Sciatic nerve (tissue), 2 donors: ENCODE measurements around the gene ORM1. TPM values are rescaled to one million over a fixed set of nuclear protein-coding genes. Genes with fewer than 3 reads are reported as not detected.

Experiments used
- ATAC-seq: fragments of 200-7000 bp; cut with Tn5 transposase; one replicate; pipeline ENCODE4 v1.9.1; 2020; ENCODE audit warnings: mild to moderate bottlenecking, moderate library complexity
- DNase-seq: peaks from one replicate; pipeline ENCODE4 v3.0.0-alpha.2; 2020; ENCODE audit warnings: low spot score
- intact Hi-C: fragments of 100-400 bp; cut with DNase I; formaldehyde crosslinking; loops from one replicate; pipeline ENCODE4 v1.14.2; 2022
- total RNA-seq: library from RNA; stranded (reverse); fragmentation: NEBNext Ultra II Directional; extraction: Animal tissue kit (Norgen Biotek cat#: 25700); gene quantifications from one replicate; pipeline ENCODE4 v1.2.1, GENCODE V29; 2021
- donor health status: DM: no; HTN: no; CAD: no.
- donor health status: DM: no; HTN: no; CAD: no.

ORM1 gene
- total RNA-seq, 1 donor from 2014 or later, result 0.76 TPM

DNA sequence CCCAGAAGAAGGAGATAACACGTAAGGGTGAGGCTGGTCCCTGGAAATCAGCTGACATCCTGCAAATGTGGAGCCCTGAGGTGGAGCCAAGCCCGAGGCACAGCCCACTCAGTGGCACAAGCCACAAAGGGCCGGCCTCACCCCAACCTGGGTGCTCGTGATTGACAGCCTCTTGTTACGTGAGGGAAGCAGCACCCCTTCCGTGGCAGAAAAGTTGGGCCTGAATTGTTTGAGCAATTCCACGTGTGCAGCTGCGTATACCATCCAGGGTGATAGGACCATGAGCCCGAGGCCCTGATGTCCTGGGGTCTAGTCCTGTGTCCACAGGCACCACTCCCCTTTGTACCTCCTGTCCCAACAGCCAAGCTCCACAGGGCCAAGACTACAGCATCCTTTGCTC is 11.6 kb downstream of the ORM1 start:
- ATAC-seq (no peak), DNase-seq (no peak)
- intact Hi-C loops, result no loop called here

DNA sequence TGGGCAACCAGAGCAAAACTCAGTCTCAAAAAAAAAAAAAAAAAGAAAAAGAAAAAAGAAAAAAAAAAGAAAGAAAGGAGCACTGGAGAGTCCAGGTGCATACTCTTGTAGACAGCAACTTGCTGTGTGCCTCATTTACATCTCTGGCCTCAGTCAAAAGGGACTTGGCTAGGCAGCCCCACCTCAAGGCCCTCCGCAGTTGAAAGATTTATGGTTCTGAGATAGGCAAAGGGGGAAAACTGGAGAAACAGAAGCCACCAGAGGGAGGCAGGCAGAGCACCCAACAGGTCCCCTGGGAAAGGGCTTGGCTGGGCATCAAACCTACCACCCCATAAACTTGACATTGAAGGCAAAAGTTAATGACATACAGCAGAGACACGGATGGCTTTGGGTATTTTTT is 12.8 kb downstream of the ORM1 start:
- no peak for ATAC-seq
- DNase-seq, result no peak
- intact Hi-C loops, result no loop called here

DNA sequence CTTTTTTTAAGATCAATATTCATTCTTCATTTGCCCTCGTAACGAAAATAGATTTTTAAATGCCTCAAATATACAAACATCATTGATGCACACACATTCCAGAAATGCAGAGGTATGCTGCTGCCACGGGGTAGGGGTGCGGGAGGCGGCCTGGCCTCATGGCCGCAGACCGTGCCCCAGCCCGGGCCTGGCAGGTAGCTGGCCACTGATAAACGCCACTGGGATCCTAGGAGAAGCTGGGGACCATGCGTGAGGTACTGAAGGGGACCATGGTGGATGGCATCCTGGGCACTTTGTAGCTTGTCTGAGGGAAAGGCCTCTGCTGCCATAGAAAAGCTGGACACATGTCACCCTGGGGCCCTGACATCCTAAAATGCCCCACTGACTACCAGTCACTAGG is 13.3 kb downstream of the ORM1 start:
- no peak for ATAC-seq
- intact Hi-C loops, result no loop called here
- DNase-seq, result no peak

DNA sequence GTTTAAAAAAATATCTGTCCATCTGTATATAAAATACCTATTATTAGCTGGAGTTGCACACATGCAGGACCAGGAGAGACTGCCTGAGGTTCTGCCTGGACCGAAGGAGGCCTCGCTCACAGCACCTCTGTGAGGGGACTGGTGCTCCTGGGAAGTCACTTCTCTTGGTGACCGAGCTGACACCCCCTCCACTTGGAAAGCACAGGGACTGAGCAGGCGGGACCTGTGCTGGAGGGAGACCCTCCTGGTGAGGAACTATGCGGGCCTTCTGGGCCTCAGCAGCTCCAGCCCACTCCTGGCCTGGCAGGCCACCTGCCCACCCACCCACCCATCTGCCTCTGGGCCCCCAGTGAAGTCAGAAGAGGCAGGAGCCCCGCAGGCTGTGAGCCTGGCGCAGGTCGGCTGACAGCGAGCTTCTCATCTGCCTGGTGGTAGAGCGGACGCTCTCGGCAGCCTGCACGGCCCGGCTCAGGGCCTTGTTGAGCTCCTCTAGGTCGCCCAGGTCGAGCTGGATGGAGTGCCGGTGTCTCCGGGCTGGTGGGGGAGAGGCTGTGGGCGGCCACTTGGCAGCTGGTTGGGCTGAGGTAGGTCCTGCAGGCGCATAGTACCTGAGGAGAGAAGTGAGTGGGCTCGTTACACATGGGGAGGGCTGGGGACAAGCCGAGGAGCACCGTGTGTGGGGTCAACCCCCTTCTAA is 13.9 kb downstream of the ORM1 start:
- intact Hi-C loops, result no loop called here
- peak; percentile 6 for ATAC-seq
- DNase-seq, result no peak

DNA sequence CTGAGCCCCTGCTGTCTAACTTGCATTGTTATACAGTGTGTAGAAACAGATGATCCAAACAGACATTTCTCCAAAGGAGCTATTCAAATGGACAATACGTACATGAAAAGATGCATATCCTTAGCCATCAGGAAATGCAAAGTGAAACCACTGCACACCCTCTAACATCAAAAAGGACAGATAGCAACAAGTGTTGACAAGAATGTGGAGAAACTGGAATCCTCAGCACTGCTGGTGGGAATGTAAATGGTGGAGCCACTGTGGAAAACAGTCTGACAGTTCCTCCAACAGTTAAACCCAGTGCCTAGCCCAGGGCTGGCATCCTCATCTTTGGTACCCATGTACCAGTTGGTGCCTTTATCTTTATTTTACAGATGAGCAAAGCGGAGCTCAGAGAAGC is 15.3 kb downstream of the ORM1 start:
- intact Hi-C loops, result no loop called here

DNA sequence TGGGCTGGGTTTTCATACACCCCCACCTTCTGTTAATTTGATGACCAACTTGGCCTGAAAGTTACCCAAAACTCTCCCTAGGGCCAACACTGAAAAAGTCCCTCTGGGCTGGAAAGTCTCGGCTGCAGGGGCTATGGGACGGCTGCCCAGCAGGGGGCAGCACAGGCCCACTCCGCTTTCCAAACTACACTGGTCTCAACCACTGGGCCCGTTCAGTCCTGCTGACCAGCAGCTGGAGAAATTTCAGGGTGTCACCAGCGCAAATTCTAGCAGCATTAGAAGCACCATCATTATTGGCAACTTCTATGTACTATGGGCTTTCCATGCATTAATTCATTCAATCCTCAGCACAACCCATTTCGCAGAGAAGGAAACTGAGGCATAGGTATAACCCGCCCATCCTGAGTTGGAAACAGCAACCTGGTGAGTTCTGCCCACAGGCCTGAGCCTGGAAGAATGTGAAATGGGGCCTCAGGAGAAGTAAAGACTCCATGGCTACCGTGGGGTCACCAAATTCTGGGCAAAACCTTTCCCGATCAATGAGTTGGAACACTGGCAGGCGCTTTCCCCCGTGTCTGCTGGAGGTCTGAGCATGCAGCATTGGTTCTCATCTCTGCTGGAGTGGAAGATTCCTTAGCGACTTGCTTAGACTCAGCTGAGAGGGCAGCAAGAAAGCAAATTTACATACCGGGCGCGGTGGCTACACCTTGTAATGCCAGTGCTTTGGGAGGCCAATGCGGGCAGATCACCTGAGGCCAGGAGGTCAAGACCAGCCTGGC is 16.4 kb downstream of the ORM1 start:
- intact Hi-C loops, result no loop called here
- ATAC-seq, result peak; percentile 49
- DNase-seq, result no peak

More for the DNA sequence above, 15.3 kb downstream of the ORM1 start:
- DNase-seq (no peak), ATAC-seq (no peak)

DNA sequence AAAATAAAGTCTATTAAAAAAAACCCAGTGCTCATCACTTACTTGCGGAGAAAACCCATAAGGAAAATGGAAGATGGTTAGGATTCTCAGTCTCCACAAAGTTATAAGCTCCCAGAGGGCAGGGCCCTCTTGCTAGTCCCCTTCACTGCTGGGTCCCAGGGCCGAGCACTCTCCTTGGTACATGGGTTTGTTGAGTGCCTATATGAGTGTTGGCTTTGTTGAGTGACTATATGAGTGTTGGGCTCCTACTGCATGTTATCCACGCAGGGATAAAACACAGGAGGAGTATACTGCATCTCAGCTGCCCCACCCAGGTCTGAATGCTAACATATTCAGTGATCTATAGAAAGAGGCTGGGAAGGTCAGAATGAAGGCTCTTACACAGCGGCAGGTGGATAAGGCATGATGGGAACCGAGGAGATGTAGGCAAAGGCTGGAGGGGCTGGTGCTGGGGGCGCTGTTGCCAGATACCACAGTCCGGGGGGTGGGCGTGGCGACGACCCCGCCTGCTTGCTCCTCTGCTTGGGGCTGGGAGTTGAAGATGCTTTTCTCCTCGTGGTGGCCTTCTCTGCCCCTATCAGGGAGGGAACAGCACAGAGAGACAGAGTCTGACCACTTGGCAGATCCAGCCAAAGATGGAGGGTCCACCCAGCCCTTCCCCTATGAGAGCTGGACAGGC is 18.4 kb downstream of the ORM1 start:
- intact Hi-C loops, result no loop called here

DNA sequence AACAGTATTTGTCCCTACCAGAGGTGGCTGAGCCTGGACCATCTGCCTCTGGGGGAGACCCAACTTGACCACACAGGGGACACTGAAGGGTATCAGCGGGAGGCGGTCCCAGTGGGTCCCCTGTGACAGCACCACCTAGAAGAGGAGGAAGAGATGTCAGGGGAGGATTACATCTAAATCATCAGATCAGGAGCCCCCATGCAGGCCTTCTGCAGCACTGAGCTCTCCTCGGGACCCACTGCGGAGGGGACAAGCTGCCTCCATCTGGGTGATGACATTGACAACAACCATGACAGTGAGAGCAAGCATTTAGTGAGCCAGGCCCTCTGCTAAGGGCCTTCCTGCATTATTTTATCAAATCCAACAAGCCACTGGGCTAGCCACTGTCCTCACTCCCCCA is 19.1 kb downstream of the ORM1 start:
- intact Hi-C loops, result no loop called here
- DNase-seq, result no peak
- no peak for ATAC-seq

More for the DNA sequence above, 18.4 kb downstream of the ORM1 start:
- DNase-seq (no peak), ATAC-seq (no peak)

DNA sequence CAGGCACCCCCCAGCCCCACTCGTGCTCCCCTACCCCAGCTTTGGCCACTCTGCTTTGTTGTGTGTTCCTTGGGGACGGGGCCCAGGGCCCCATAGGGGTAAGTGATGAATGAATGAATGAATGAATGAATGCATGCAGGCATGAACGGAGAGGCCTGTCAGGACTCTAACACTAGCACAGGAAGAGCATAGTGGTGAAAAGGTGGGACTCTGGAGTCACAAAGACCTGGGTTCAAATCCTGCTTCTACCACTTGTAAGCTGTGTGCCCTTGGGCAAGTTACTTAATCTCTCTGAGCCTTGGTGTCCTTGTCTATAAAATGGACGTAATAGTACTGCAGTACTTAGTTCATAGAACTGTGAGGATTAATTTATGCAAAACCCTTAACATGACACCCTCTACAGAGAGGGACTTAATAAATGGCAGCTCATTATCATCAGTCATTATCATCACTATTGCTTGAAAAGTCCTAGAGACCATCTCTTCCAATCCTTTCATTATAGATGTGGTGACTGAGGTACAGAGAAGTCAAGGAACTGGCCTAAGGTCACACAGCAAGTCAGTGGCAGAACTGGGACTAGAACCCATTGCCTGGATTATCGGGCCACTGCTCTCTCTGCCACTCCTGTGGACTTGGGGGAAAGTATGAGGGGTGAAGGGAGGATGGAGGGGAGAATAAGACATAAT is 20.0 kb downstream of the ORM1 start:
- no peak for DNase-seq
- ATAC-seq, result no peak
- intact Hi-C loops, result no loop called here

DNA sequence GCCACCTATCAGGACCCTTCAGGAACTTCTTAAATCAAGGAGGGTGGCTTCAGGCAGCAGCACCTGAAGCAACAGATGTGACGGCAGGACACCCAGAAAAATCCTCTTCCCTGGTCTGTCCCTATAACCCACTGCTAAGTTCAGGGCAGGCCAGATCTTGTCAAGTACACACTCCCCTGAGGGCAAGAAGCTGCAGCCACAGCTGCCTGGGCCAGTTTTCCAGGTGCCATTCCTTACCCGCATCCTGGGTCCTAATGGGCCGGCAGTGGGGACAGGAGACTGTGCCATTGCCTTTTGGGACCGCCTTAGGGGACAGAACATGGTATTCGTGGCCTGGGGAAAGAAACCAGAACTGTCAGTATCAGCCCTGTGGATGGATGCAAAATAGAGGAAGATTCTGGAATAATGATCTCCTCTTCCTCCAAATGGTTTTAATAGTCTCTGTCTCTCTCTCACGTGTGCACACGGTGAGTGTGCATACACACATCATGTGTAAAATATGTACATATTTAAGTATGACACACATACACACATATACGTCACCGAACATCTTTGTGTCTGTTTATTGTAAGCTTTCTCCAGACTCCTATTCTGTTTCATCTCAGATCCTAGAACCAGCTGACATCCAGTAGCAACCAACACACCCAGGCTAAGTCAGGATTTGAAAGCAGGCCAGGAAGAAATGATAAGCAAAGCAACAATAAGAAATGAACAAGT is 20.7 kb downstream of the ORM1 start:
- DNase-seq (no peak), ATAC-seq (no peak)
- intact Hi-C loops, result no loop called here

DNA sequence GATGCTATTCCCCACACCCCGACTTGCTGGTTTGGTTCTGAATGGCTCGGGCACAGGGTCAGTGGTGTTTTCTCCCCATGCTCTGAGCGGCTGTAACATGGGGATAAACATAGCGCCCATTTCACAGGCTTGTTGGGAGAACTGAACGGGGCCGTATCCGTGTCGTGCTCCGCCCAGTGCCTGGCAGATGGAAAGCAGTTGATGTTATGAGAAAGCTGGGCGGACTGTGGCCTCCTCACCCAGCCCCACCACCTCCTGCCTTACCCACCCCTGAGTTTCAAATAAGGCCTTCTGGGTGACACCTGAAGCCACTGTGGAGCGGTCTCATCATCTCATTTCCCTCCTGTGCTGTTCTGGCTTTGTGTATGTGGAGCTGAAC is 21.3 kb downstream of the ORM1 start:
- intact Hi-C loops, result no loop called here
- no peak for ATAC-seq

DNA sequence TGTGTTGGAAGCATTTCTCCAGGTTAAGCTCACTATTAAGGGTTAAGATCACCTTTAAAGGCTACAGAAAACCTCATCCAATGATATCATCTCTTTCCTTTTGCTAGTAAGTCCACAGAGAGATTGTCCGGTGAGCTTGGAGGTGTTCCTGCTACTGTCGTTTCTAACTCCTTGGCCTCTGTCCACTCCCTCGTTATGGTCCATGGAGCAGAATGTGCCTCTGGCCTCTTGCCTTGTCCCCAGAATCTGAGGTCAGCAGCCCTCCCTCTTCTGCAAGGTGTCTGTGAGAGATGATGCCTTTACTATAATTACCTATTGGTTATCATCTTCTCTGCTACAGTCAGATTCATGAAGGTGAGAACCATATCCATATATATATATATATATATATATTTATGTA is 21.8 kb downstream of the ORM1 start:
- no peak for DNase-seq
- no peak for ATAC-seq
- intact Hi-C loops, result no loop called here

More for the DNA sequence above, 21.3 kb downstream of the ORM1 start:
- DNase-seq, result no peak

DNA sequence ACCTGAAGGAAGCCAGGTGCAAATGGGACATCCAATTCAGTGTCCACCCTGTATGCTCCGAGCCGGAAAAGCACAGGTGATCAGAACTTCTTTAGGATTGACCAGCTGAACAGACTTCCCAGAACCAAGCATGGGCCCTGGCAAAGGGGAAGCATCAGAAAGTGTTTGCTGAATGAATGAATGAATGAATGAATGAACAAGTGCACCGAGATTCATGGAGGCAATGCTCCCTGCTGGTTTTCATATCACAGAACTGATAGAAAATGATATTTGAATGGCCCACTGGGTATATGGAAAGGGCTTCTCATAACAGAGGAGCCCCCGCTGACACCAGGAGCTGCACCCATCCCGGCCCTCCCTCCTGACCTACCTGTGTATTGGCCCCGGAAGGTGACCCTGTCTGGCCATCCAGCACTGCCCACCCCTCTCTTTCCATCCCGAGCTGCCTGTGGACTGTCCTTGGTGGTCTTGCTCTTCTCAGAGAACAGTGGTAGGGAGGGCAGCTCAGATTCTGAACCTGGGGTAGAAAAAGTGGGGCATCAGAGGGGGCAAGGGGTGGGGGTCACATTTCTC is 22.7 kb downstream of the ORM1 start:
- DNase-seq (no peak), ATAC-seq (no peak)
- intact Hi-C loops, result no loop called here

DNA sequence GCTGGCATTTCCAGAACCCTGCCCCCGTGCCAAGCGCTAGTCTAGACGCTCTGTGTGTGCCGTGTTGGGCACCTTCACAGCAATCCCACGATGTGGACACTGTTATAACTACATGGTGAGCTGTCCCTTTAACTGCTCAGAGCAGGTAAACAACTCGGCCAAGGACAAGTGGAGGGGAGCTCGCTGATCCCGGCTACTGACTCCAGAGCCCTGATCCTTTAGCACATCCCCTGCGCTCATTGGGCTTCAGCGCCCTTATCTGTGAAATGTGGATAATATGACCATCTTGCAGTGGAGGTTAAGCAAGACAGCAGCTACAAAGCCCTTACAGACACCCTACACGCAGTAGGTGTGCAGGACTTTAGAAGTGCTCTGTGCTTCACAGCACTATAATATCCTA is 23.2 kb downstream of the ORM1 start:
- intact Hi-C loops, result no loop called here
- ATAC-seq, result no peak
- no peak for DNase-seq

DNA sequence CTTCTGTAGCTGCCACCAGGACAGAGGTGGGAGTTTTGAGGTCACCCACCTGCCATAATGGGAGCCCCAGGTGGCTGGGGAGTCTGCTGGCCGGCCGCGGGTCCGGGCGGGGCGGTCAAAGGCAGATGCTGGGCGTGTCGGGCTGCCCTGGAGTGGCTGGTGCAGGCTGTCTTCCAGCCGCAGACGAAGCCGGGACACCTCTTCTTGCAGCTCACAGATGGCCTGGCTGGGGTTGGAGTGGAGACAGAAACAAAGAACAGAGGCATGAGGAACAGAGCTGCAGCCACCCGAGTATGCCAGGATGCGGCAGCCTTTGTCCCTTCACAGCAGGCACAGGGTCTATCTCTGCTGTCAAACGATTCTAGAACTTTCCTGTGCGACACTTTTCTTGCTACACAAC is 24.8 kb downstream of the ORM1 start:
- ATAC-seq, result no peak
- intact Hi-C loops, result no loop called here
- DNase-seq, result no peak

DNA sequence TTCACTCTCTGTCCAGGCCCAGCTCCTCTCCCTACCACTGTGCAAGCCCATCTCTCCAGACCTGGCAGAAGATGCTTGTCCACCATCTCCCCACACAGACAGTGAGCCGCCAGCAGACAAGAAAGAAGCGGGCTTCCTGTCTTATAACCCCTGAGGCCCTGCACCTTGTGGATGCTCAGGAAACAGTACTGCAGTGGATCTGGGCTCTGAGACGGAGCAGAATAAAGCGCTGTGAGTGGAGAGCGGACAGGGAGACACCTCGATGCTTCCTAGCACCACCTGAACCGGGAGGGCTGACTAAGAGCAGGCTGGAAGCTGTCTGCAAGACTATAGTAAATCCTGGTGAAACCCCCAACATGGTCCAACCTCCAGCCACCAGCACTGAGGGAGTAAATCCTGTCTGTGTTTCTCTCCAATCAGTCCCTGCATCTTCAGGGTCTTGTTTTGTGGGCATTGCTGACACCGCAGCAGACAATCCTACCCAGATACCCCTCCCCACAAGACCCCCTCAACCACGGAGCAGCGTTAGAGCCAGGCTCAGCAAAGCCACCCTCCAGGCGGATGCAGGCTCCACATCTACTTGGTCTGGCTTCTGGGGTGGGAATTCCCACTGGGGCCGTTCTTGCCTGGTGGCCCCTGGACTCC is 25.5 kb downstream of the ORM1 start:
- DNase-seq, result no peak
- intact Hi-C loops, result no loop called here
- no peak for ATAC-seq

DNA sequence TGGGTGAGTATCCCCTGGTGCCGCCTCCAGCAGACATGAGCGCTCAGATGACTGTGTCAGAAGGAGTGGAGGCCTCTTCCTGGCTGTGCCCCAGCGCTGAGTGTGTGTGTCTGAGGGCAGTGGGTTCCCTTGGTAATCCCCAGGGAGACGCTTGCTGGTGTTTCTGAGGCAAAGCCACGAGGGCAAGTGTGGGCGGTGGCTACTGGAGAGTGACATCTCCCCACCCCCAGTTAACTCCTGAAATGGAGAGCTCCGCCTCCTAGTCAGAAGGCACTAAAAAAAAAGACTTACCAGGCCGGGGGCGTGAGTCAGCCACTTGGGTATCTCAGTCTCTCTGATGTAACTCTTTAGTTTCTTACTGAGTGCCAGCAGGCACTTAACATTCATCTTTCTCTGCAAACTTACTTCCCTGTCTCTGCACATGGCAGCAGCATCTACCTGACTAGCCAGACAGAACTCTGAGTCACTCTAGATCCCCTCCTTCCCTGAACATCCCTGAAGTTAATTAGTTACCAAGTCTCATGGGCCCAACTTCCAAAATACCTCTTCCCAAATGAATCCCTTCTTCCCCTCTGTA is 26.1 kb downstream of the ORM1 start:
- intact Hi-C loops, result no loop called here
- ATAC-seq (peak; percentile 78), DNase-seq (no peak)
